ENCODE measurements around the gene DBN1. TPM values are rescaled to one million over a fixed set of nuclear protein-coding genes. Genes with fewer than 3 reads are reported as not detected.

Gene DBN1
- total RNA-seq, 1 donor from 2014 or later = 27.2 TPM

GRCh38 chr5:177443144-177443983 is 30.1 kb downstream of the DBN1 start:
- ATAC-seq = no peak

GRCh38 chr5:177442066-177442826 is 31.2 kb downstream of the DBN1 start:
- ATAC-seq = no peak

GRCh38 chr5:177440990-177441780 is 32.2 kb downstream of the DBN1 start:
- ATAC-seq = no peak

GRCh38 chr5:177440211-177440989 is 33.0 kb downstream of the DBN1 start:
- ATAC-seq = no peak

GRCh38 chr5:177439518-177440053 is 33.8 kb downstream of the DBN1 start:
- no peak for ATAC-seq

- ATAC-seq = no peak
Observed at GRCh38 chr5:177438468-177438867, 35.0 kb downstream of the DBN1 start.

- ATAC-seq = no peak
Observed at GRCh38 chr5:177437623-177438022, 35.8 kb downstream of the DBN1 start.

GRCh38 chr5:177435847-177436536 is 37.4 kb downstream of the DBN1 start:
- no peak for ATAC-seq

- ATAC-seq = no peak
Observed at GRCh38 chr5:177434942-177435738, 38.3 kb downstream of the DBN1 start.

- no peak for ATAC-seq
Observed at GRCh38 chr5:177434437-177434836, 39.0 kb downstream of the DBN1 start.

GRCh38 chr5:177433658-177434217 is 39.7 kb downstream of the DBN1 start:
- ATAC-seq = peak; percentile 27

GRCh38 chr5:177432839-177433657 is 40.4 kb downstream of the DBN1 start:
- no peak for ATAC-seq

- no peak for ATAC-seq
Observed at GRCh38 chr5:177432143-177432838, 41.1 kb downstream of the DBN1 start.

GRCh38 chr5:177431317-177432142 is 41.9 kb downstream of the DBN1 start:
- ATAC-seq = peak; percentile 64

GRCh38 chr5:177430972-177431316 is 42.5 kb downstream of the DBN1 start:
- no peak for ATAC-seq

GRCh38 chr5:177430140-177430951 is 43.1 kb downstream of the DBN1 start:
- peak; percentile 6 for ATAC-seq
